Ishikawa (cell line): ENCODE measurements around the gene HNRNPLL.

Source experiments
- CEBPB ChIP-seq: IDR thresholded peaks from 2 replicates; pipeline ENCODE4 v1.6.1; 2012
- CREB1 ChIP-seq: IDR thresholded peaks from 2 replicates; pipeline ENCODE4 v1.6.1; 2012; ENCODE audit warnings: low read depth
- EGR1 ChIP-seq: IDR thresholded peaks from 2 replicates; pipeline ENCODE4 v1.6.1; 2012
- EP300 ChIP-seq: IDR thresholded peaks from 2 replicates; pipeline ENCODE4 v1.6.1; 2012; ENCODE audit warnings: borderline replicate concordance
- FOXM1 ChIP-seq: IDR thresholded peaks from 2 replicates; pipeline ENCODE4 v1.6.1; 2012; ENCODE audit warnings: low read depth, borderline replicate concordance
- NFIC ChIP-seq: IDR thresholded peaks from 2 replicates; pipeline ENCODE4 v1.6.1; 2012
- RAD21 ChIP-seq: IDR thresholded peaks from 2 replicates; pipeline ENCODE4 v1.6.1; 2012; ENCODE audit warnings: low read depth
- TAF1 ChIP-seq: IDR thresholded peaks from 2 replicates; pipeline ENCODE4 v1.6.1; 2012; ENCODE audit warnings: low read depth, mild to moderate bottlenecking
- TCF12 ChIP-seq: IDR thresholded peaks from 2 replicates; pipeline ENCODE4 v1.6.1; 2012; ENCODE audit warnings: low read depth
- TEAD4 ChIP-seq: IDR thresholded peaks from 2 replicates; pipeline ENCODE4 v1.6.1; 2012
- USF1 ChIP-seq: IDR thresholded peaks from 2 replicates; pipeline ENCODE4 v1.6.1; 2012
- YY1 ChIP-seq: IDR thresholded peaks from 2 replicates; pipeline ENCODE4 v1.6.1; 2012; ENCODE audit warnings: low read depth
- ZBTB7A ChIP-seq: IDR thresholded peaks from 2 replicates; pipeline ENCODE4 v1.6.1; 2012; ENCODE audit warnings: low read depth
- TF ChIP-seq, protein P1 (sequence below): IDR thresholded peaks from 2 replicates; pipeline ENCODE4 v1.6.1; 2012
- TF ChIP-seq, protein P2 (sequence below): IDR thresholded peaks from 2 replicates; pipeline ENCODE4 v1.6.1; 2012; ENCODE audit warnings: low read depth, mild to moderate bottlenecking

Gene HNRNPLL

DNA sequence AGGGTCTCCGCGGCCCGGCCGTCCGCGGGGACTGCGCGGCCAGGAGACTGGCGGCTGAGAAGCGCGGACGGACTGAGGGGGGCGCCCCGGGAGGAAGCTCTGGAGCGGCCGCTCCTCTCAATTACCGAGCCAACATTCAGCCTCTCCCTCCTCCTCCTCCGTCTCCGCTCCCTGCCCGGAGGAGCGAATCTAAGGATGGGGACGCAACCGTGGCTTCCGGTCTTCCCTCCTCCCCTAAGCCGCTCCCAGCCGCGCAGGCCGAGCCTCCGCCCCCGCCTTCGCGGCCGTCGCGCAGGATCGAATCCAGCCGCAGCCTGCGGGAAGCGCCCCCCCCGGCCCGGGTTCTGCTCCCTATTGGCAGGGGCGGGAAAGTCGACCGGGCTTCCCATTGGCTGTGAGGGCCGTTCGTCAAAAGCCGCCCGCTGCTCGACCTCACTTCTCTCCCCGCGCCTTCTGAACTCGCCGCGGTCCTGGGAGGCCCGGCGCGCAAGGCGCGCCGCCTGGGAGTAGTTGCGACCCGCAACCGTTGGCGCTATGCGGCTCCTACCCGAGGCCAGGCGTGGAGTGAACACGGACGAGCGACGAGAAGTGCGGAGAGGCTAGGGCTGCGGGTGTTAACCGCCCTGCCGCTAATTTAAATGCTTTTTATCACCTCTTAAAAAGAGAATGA is at the start of gene HNRNPLL:
TSS of gene HNRNPLL (minus strand) at position 197 of the 670 bp plus-strand sequence. CDS start 302 bp downstream, outside the sequence.
- TF ChIP-seq TAF1 = peak; percentile 81; the same call in 1 of the 2 replicates
- no peak for TF ChIP-seq NFIC
- TF ChIP-seq, protein P1, sequence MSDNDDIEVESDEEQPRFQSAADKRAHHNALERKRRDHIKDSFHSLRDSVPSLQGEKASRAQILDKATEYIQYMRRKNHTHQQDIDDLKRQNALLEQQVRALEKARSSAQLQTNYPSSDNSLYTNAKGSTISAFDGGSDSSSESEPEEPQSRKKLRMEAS = peak; percentile 25; the same call in 1 of the 2 replicates
- no peak; the same call in 1 of the 2 replicates for TF ChIP-seq YY1
- no peak for TF ChIP-seq FOXM1
- no peak; the same call in 1 of the 2 replicates for TF ChIP-seq EP300
- TF ChIP-seq RAD21 = no peak
- TF ChIP-seq TEAD4 = peak; percentile 8; the same call in 1 of the 2 replicates
- TF ChIP-seq TCF12 = no peak; the same call in 1 of the 2 replicates
- no peak for TF ChIP-seq ZBTB7A
- TF ChIP-seq CEBPB = no peak; the same call in 1 of the 2 replicates
- peak; percentile 97 for TF ChIP-seq EGR1
- no peak for TF ChIP-seq USF1
- TF ChIP-seq, protein P2, sequence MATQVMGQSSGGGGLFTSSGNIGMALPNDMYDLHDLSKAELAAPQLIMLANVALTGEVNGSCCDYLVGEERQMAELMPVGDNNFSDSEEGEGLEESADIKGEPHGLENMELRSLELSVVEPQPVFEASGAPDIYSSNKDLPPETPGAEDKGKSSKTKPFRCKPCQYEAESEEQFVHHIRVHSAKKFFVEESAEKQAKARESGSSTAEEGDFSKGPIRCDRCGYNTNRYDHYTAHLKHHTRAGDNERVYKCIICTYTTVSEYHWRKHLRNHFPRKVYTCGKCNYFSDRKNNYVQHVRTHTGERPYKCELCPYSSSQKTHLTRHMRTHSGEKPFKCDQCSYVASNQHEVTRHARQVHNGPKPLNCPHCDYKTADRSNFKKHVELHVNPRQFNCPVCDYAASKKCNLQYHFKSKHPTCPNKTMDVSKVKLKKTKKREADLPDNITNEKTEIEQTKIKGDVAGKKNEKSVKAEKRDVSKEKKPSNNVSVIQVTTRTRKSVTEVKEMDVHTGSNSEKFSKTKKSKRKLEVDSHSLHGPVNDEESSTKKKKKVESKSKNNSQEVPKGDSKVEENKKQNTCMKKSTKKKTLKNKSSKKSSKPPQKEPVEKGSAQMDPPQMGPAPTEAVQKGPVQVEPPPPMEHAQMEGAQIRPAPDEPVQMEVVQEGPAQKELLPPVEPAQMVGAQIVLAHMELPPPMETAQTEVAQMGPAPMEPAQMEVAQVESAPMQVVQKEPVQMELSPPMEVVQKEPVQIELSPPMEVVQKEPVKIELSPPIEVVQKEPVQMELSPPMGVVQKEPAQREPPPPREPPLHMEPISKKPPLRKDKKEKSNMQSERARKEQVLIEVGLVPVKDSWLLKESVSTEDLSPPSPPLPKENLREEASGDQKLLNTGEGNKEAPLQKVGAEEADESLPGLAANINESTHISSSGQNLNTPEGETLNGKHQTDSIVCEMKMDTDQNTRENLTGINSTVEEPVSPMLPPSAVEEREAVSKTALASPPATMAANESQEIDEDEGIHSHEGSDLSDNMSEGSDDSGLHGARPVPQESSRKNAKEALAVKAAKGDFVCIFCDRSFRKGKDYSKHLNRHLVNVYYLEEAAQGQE = no peak
- TF ChIP-seq CREB1 = no peak

DNA sequence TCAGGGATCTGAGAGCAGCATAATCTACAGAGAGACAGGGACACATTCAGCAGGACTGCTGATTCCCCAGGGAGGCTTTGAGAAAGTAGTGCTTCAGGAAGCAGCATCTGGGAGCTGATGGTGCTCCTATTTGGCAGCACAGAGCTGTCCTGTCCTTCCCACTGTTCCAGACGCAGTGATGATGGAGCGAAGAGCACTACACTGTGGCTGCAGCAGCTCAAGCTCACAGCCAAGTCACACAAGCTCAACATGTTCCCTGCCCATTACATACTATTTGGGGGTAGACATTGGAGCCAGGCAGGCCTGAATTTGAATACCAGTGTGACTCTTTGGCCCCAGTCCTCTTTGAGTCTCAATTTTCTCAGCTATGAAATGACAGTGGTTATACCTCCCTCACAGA is 48.0 kb upstream of the HNRNPLL start:
- no peak for TF ChIP-seq YY1
- TF ChIP-seq, protein P2 = no peak
- TF ChIP-seq ZBTB7A = no peak
- TF ChIP-seq NFIC = no peak
- TF ChIP-seq TAF1 = no peak
- no peak for TF ChIP-seq CEBPB
- no peak for TF ChIP-seq EGR1
- no peak for TF ChIP-seq EP300

DNA sequence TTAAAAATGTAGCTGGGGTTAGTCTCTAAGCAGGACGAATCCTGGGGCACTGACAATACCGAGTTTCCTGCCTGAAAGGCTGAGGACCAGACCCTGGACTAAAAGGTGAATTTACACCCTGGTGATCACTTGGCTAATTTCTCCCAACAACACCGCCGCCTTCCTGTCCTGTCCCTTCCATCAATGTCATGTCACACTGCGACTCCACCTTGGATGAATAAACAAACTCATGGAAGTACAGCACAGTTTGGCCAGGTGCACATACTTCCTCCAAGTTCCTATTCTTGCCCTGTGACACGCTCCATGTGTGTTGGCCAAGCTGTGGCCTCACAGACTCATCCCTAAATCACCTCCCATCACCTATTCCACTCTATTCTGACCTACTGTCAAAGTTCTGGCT is 47.3 kb upstream of the HNRNPLL start:
- no peak for TF ChIP-seq TCF12
- no peak for TF ChIP-seq CREB1
- TF ChIP-seq USF1 = no peak
- TF ChIP-seq, protein P1 = no peak
- TF ChIP-seq ZBTB7A = no peak
- no peak for TF ChIP-seq FOXM1
- no peak for TF ChIP-seq CEBPB
- no peak for TF ChIP-seq TAF1
- TF ChIP-seq NFIC = no peak
- TF ChIP-seq RAD21 = no peak
- no peak for TF ChIP-seq TEAD4
- TF ChIP-seq, protein P2 = no peak
- TF ChIP-seq EGR1 = no peak
- TF ChIP-seq YY1 = no peak
- TF ChIP-seq EP300 = no peak

DNA sequence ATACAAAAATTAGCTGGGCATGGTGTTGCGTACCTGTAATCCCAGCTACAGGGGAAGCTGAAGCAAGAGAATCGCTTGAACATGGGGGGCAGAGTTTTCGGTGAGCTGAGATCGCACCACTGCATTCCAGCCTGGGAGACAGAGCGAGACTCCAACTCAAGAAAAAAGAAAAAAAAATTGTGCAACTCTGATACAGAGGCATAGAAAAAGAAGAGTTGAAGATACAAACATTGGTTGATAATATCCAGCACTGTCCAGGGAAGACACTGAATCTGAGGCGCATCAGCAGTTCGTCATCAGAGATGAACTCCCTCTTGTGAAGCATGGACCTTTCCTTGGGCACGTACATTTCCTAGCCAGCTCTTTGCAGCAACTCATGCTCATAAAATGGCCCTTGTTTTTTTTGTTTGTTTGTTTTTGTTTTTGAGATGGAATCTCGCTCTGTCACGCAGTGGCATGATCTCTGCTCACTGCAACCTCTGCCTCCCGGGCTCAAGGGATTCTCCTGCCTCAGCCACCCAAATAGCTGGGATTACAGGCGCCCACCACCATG is 46.5 kb upstream of the HNRNPLL start:
- TF ChIP-seq EP300 (no peak), FOXM1 (no peak), TEAD4 (no peak), NFIC (no peak), EGR1 (no peak), YY1 (no peak), ZBTB7A (no peak), CEBPB (no peak), TCF12 (no peak), RAD21 (no peak), USF1 (no peak), TAF1 (no peak), CREB1 (no peak)
- TF ChIP-seq, protein P2 = no peak
- TF ChIP-seq, protein P1 = no peak
